Heart left ventricle (tissue), 13 donors: ENCODE measurements around the gene PKLR.
"Not testable (repeated sequence)": the region's sequence is repeated elsewhere in the genome, so short reads cannot be mapped to it uniquely, and the experiment has no call there.

ENCODE experiments used
- CTCF ChIP-seq, 12 donors: fragments of 200-600 bp; sonication (generic) in 4 of 12; IDR thresholded peaks; one replicate each; pipeline versions ENCODE4 v1.5.0 to v1.8.0; 2018 to 2022; ENCODE audit warnings: antibody characterized with exemption in 12 of 12, mild to moderate bottlenecking in 5 of 12
- POLR2A ChIP-seq, 2 donors: fragments of 450-650 bp; IDR thresholded peaks; one replicate each; pipeline ENCODE4 v1.6.1; 2017; ENCODE audit warnings: antibody characterized with exemption in 2 of 2, mild to moderate bottlenecking in 2 of 2, moderate library complexity in 2 of 2
- donor health status: ischemic (EF 13 %, LVEDD 7.1; RV severe dilation, severe dysfunction).
- donor health status: DM: no; HTN: yes; CAD: no.
- donor health status: DM: no; HTN: no; CAD: no.
- donor health status: ischemic (EF 25% LVEDD 6.9; RV normal size, moderate dysfunction).
- donor health status: ischemic (EF 25% LVEDD 5.7; RV mildly dilated, moderate dysfunction).
- donor health status: ischemic (EF 35%, LVEDD 5.7; RV mildly dilated, moderate dysfunction).
- donor health status: nonischemic (EF 11% LVEDD 7.7; RV severe dilation, severe dysfunction).
- donor health status: DM: yes; HTN: yes; CAD: no.
- donor health status: PGD.
- donor health status: ischemic (EF 29% LVEDD 5.4; RV normal size, mild dysfunction).
- donor health status: nonischemic (EF 23%, LVEDD 6.1; RV moderate dilation, normal function).

DNA sequence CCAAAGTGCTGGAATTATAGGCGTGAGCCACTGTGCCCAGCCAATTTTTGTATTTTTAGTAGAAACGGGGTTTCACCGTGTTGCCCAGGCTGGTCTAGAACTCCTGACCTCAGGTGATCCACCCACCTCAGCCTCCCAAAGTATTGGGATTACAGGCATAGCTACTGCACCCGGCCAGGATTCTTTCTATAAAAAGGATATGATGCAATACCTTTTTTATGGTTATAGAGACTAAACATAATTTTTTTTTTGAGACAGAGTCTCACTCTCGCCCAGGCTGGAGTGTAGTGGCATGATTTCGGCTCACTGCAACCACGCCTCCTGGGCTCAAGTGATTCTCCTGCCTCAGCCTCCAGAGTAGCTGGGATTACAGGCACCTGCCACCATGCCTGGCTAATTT lies 27.6 kb upstream of the PKLR start:
- not testable (repeated sequence) for TF ChIP-seq CTCF, POLR2A (IDR thresholded peaks at IDR 0.05)
